ENCODE results near the gene IL1RN.

Gene IL1RN

DNA sequence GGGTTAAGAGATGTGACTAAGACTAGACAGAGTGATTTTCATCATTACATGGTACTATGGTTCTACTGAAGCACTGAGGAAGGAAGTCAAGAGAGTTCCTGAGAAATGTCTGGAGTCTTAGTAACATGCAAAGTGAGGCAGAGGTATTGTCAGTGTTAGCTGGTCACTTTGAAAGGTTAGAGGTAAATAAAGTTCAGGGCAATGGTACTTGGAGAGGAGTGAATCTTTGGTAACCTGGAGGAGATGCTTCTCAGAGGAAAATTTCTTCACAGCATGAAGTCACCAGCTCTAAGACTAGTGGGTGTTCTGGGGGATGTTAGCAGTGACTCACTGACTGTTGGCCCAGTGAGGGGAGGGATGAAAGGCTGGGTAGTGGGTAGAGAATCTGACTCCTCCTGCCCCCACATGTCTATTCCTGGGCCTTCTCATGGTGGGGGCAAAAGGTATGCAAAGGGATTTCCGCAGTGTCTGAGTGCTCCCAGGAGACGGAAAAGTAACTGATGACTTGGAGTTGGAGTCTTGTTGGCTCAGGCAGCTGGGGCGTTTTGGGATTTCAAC, 23.3 kb upstream of the IL1RN start:
- no peak for DNase-seq (ENCODE audit: low read depth)

DNA sequence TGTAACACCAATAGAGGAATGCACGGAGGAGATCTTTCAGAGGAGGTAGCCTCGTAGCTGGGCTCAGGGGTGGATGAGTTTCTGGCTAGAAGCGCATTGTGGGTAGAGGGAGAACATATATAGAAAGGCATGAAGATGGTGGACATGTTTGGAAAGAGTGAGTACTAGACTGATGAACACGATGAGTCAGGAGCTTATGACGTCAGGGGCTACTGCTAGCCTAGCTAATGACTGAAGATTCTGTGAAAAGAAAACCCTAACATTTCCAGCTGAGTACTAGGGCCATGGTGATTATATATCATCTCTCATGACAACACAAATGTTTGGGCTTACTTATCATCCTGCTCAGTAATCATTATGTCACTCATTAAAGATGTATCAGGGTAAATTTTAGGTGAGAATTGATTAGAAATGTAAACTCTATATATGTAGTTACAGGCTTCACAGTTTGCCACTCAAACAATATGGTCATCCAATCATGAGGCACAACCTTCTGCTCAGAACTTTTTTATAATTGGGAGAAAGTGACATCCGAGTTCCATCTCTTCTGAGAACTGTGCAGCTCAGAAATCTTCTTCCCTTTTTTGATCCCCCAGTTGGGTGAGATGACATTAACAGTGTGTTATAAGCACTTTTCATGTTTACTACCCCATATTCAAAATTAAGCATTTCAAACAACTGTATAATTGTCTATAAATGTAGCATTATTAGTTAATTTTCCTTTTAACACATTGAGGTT, 22.2 kb upstream of the IL1RN start:
- no peak for DNase-seq (ENCODE audit: low read depth)

DNA sequence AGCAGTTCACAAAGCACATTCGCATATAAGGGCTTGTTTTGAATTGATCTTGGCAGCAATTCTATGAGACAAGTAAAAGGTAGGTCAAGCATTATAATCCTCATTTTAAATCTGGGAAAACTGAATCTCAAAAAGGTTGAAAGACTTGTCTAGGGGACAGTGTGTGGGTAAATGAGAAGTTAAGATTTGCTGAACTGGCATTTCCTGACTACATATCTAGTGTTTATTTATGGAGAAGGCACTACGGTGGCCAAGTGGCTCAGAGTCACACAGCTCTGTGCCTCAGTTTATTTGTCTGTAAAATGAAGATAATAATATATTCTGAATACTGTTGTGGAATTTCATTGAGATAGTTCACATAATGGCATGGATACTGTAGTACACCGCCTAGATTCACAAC, 16.3 kb upstream of the IL1RN start:
- no peak for DNase-seq (ENCODE audit: low read depth)

DNA sequence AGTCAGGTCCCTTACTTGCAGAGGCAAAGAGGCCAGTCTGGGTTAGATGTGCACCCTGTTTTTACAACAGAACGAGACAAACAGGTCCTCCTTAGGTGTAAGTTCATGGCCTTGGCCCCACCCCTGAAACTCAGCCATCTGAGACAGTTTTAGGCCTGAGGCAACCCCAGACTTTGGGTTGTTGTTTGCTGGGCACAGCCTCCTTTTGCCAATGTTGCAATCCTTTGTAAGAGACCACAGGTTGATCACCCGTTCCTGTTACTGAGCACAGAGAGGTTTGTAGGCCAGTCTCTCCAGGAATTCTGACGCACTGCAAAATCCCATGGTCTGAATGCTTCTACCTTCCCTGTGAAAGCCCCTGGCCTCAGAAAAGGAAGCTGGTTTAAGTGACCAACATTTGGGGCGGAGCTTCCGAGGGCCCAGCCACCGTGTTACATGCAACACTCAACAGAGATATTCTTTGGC, 15.5 kb upstream of the IL1RN start:
- DNase-seq (ENCODE audit: low read depth), result no peak

DNA sequence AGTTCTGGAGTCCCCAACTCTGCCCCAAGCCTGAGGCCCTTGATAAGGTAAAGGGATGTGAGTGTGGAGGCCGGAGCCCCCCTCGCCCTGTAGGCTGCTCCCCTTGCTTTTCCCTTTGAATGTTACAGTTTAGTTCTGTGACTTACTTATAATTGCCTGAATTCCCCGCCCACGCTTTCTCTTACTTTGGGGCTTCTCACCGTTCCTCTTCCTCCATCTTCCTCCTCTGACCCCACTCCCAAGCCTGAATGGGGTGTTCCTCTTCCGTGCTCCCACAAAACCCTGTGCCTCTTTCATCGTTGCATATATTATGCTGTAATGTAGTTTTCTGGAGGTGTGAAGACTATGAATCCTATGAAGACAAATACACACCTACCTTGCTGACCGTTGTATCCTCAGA, 15.0 kb upstream of the IL1RN start:
- no peak for DNase-seq (ENCODE audit: low read depth)

DNA sequence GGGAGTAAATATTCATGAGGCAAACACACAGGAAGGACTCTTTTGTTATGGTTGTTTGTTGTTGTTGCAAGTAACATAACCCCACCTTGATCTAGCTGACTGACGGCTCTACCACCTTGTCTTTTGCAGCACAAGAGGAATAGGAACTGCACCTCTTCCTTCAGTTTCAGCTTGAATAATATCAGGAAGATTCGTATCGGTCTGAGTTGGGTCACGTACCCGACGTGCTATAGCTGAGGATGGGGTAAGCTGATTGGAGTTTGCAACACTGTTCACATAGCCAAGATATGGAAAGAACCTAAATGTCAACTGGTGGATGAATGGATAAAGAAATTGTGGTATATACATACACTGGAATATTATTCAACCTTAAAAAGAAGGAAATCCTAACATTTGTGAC, 14.5 kb upstream of the IL1RN start:
- no peak for DNase-seq (ENCODE audit: low read depth)

DNA sequence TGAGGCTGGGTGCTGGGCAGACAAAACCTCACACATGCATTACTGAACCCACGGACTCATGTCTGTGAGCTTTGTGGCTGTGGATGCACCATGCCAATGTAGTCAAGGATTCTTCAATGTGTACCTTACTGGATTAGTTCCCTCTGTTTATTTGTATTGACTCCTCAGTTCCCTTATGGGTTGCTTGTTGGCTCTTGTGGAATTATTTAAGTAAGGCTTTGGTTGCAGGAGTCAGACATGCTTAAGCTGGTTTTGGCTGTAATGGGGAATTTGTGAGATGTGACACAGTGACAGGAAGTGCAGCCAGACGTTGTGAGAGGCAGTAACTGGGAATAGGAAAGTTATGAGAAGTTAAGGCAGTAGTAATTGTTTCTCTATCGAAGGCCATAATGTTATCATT, 13.6 kb upstream of the IL1RN start:
- no peak for DNase-seq (ENCODE audit: low read depth)

DNA sequence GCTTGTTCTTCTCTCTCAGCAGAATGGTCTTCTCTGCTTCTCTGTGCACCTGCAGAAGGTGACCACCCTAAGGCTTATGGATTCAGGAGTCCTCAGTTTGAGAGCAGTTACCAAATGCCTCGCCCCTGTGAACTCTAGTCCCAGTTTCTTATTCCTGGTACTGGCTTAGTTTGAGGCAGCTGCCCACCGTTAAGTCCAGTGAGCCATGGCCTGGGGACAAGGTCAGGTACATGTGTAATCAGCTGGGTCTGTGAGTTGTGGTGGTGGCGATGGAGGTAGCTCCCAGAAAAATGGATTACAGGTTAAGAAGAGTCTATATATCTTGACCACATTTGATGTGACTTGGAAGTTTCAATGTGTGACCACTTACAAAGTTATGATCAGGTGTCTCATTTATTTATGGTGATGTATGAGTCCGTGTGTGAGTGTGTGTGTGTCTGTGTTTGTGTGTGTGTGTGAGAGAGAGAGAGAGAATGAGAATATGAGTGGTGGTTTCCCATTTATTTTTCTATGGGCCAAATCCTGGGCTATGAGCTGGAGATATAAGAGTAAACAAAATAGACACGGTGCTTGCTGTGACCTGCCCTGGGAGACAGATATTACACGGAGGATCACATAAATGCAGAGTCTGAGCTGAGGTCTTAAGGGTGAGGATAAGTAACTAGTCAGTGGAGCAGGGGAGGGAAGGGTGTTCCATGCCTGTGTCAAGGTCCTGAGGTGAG, 13.0 kb upstream of the IL1RN start:
- DNase-seq (ENCODE audit: low read depth), result no peak

DNA sequence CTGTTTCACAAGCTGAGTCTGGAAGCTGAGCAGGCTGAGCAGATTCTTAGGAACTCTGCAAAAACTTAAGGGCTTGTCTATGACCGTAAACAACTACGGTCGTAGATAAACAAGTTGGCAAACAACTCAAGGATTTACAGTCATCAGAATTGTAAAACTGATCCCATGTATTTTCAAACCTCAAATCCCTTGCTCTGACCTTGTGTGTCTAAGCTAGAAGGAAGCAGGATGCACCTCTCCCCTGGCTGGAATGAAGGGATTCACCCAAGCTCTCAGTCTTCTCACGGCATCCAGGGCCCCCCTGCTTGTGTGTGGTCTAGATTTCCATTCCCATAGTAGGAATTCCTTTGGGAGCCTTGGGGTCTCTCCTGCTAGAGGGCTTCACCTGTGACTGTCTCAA, 12.4 kb upstream of the IL1RN start:
- no peak for DNase-seq (ENCODE audit: low read depth)

DNA sequence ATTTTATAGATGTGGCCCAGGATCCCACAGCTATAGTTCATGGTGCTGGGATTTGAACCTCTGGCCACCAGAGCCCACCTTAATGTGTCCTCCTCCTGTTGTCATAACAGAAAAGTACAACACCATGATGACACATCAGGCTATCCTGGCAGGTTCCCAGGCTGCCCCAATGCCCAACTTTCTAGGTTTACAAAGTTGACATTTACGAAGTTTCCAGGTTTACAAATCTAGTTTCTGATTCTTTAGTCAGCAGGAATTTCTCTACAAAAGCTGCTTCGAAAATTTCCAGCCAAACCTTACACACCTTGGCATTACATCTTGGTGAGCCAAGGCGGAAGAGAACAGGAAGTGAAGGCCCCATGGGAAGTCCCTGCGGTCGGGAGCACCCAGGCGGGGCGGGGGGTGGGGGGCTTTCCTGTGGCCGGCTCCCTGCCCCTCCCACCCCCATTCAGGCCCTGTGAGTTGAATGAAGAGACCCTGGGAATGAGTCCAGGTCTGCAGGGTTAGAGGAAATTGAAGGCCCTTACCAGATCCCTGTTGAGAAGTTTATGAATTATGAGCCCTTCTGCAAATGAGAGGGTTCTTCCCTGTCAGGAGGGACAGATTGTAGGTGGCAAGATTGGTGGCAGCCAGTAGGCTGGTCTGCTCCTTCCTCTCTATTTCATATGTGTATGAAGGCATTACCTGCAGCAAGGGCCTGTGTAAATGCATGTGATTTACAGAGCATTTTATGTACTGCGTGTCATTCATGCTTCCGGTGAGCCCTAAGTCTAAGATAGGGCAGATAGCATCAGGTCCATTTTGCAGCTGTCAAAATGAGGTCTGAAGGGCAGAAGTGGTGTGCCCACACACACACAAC, 11.1 kb upstream of the IL1RN start:
- DNase-seq (ENCODE audit: low read depth), result no peak

DNA sequence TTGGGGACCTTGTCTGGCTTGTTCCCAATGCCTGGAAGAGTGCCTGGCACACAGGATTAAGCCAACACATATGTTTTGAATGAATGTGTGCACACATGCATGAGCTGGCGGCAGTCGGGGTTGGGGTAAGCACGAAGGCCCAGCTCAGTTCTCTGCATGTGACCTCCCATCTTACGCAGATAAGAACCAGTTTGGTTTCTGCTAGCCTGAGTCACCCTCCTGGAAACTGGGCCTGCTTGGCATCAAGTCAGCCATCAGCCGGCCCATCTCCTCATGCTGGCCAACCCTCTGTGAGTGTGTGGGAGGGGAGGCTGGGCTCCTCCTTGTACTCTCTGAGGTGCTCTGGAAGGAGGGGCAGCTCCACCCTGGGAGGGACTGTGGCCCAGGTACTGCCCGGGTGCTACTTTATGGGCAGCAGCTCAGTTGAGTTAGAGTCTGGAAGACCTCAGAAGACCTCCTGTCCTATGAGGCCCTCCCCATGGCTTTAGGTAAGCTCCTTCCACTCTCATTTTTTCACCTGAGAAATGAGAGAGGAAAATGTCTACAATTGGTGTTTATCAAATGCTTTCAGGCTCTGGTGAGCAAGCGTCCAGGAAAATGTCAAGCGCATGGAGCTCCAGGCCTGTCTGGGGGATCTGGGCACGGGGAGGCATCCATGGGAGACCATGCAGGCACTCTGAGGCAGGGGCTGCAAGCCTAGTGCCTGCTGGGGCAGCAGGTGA, 9.7 kb upstream of the IL1RN start:
- DNase-seq (ENCODE audit: low read depth), result no peak

DNA sequence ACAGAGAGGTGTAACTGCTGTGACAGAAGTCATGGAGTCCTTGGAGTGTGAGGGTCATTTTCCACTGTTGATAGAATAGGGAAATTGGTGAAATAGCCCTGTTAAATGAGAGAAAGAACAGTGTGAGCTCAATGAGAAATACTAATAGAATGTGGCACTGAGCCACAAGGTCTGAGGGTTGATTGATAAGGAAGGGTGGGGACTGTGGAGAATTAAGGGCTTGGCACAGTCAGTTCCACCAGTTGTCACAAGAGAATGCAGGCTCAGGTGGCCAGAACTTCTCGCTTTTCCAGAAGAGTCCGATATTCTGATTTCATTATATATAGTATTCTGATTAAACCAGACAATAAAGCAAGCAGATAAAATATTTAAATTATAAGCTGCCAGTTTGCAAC, 9.1 kb upstream of the IL1RN start:
- no peak for DNase-seq (ENCODE audit: low read depth)

DNA sequence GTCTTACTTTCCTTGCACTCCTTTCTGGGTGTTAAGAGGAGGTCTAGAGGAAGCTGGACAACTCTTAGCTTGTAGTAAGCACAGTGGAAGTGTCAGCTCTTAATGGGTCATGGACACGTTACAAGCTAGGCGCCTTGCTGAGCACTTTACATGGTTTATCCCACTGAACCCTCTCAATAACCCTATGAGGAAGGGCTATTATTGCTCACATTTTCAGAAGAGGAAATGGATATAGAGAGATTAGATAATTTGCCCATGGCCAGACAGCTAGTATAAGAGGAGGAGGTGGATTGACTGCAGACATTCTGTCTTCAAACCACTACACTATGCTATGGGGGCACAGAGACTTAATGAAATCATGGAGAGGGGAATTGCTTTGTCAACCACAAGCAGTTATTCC, 8.3 kb upstream of the IL1RN start:
- DNase-seq (ENCODE audit: low read depth), result no peak

DNA sequence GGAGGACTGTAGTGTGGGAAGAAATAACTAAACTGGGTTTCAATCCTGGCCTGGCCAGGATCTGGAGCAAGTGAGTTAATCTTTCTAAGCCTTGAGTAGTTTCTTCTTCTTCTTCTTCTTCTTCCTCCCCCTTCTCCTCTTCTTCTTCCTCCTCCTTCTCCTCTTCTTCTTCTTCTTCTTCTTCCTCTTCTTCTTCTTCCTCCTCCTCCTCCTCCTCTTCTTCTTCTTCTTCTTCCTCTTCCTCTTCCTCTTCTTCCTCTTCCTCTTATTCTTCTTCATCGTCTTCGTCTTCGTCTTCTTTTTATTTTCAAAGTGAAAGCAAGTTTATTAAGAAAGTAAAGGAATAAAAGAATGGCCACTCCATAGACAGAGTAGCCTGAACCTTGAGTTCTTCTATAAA, 6.5 kb upstream of the IL1RN start:
- no peak for DNase-seq (ENCODE audit: low read depth)

DNA sequence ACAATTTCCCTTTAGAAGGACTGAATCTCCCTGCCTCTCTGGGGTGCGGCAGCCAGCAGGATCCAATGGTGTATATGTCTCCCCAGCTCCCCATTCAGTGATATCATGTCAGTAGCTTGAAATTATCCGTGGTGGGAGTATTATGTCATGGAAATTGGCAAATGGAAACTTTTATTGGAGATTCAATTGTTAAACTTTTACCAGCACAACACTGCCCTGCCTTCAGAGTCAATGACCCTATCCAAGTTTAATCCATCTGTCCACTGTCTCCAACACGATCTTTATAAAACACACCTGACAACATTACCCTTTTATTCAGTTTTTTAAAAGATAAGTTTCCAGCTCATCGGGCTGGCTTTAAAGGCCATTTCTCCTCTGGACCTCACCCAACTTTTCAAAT, 5.0 kb upstream of the IL1RN start:
- no peak for DNase-seq (ENCODE audit: low read depth)

DNA sequence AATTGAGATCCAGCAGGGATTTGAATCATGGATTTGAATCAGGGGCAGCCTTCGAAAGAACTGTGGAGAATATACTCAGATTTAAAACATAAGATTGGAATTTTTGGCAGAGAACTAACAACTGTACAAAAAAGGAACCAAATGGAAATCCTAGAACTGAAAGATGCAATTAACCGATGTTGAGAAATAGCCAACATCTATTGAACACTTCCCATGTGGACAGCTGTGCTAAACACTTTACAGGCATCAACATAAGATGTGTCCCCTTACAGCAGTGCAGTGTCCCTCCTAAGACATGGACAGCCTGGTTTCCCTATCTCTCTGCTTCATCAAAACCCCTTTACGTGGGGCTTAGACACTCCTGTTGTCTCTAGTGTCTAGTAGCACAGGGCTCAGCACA, 3.7 kb upstream of the IL1RN start:
- DNase-seq (ENCODE audit: low read depth), result no peak

DNA sequence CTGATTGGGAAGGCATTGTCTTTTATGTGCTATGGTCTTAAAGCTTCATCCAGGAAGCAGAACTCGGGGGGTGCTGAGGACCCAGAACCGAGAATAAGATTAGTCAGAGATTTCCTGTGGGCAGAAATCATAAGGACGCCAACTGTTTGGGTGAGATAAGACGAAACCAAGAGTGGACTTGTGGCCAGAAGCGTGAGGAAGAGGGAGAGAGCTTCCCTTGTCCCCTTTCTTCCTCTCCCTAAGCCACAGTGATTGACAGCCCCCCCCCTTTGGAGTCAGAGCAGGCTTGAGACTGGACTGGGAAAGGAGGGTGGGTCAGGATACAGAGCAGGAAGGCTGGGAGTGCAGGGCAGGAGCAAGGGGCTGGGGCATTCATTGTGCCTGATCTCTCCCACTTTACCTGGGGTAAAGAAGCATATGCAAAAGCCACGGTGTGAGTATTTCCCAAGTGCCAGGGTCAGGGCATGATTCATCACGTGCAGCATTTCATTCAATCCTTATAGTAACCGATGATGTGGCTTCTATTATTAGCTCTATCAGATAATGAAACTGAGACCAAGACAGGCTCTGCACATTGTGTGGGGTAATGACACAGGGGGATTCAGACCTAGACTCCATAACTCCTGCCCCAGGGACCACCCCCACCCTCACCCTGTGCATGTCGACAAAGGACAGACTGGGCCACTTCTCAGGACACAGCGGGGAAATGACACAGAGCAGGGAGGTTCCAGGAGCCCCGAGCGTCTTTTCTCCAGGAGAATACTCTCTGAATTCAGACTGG, 3.0 kb upstream of the IL1RN start:
- no peak for DNase-seq (ENCODE audit: low read depth)

DNA sequence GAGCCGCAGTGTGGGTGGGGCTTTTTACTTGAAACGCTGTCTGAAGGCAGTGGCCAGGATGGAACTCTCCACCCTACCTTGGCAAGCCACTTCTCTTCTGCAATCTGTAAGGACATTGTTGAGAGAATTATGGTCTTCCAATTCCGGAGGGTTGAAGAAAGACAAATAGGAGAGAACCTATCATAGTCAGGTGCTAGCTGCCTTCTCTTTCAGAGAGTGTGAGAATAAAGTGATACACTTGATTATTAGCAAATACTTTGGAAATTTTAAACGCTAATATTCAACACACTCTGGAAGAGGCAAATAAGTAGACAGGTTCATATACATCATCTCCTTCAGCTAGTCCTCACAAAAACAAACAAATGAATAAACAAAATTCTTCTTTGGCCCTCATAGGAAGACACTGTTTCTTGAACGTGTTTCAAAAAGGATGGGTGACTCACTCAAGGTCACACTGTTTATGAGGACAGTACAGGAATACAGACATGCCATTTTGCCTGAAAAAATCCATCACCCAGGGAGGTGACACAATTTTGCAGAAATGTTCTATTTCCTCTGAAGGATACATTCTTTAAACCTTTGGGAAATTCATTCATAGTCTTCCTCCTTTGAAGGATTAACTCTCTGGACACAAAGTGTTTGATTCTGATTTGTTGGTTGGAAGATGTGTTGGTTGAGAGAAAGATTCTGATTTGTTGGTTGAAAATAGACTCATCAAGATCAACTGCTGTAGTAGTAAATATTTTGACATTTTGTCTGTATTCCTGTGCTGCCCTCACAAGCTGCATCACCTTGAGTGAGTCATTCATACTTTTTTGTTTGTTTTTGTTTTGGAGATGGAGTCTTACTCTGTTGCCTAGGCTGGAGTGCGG, 2.2 kb upstream of the IL1RN start:
- no peak for DNase-seq (ENCODE audit: low read depth)

DNA sequence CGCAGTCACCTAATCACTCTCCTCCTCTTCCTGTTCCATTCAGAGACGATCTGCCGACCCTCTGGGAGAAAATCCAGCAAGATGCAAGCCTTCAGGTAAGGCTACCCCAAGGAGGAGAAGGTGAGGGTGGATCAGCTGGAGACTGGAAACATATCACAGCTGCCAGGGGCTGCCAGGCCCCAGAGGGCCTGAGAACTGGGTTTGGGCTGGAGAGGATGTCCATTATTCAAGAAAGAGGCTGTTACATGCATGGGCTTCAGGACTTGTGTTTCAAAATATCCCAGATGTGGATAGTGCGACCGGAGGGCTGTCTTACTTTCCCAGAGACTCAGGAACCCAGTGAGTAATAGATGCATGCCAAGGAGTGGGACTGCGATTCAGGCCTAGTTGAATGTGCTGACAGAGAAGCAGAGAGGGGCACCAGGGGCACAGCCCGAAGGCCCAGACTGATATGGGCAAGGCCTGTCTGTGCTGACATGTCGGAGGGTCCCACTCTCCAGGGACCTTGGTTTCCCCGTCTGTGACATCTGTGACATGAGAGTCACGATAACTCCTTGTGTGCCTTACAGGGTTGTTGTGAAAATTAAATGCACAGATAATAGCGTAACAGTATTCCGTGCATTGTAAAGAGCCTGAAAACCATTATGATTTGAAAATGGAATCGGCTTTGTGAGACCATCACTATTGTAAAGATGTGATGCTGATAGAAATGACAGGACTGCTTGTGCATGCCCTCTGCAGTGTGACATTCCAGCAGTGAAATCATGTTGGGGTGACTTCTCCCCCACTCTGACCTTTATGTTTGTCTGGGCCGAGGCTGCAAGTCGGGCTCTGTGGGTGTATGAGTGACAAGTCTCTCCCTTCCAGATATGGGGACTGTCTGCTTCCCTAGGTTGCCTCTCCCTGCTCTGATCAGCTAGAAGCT, 510 bp downstream of the IL1RN start:
- no peak for DNase-seq (ENCODE audit: low read depth)

Data from stimulated activated CD8-positive, alpha-beta memory T cell treated with anti-CD3 and anti-CD28 coated beads, Interleukin-15, amount 100 ng/mL, for 24 hours (primary cell).